Transverse colon (tissue), 4 donors: ENCODE data around the gene KCNK18. TPM values are rescaled to one million over a fixed set of nuclear protein-coding genes. Genes with fewer than 3 reads are reported as not detected.
A peak's percentile ranks its signal among the peaks of the same experiment; 100 is the strongest.

Experiments used
- DNase-seq: peaks from one replicate; pipeline ENCODE4 v3.0.0-alpha.2; 2019
- H3K27ac ChIP-seq, 4 donors: fragments of 200-600 bp; sonication (generic); 2 replicates each; pipeline ENCODE4 v1.5.1; 2016 to 2018; ENCODE audit warnings: inconsistent platforms in 4 of 4
- H3K27me3 ChIP-seq: fragments of 200-600 bp; sonication (generic); 2 replicates; pipeline ENCODE4 v1.5.1; 2017; ENCODE audit warnings: inconsistent platforms
- H3K36me3 ChIP-seq, 4 donors: fragments of 200-600 bp; sonication (generic); 2 replicates each; pipeline ENCODE4 v1.5.1; 2017 to 2019; ENCODE audit warnings: inconsistent platforms in 4 of 4
- H3K4me1 ChIP-seq, 4 donors: fragments of 200-600 bp; sonication (generic); 2 replicates each; pipeline ENCODE4 v1.5.1; 2017 to 2020; ENCODE audit warnings: inconsistent platforms in 4 of 4
- H3K4me3 ChIP-seq, 4 donors: fragments of 200-600 bp; sonication (generic); 1 replicate in 1 of 4; 2 replicates in 3 of 4; pipeline versions ENCODE4 v1.5.1 to v1.6.1; 2017 to 2019; ENCODE audit warnings: inconsistent platforms in 4 of 4
- H3K9me3 ChIP-seq, 2 donors: fragments of 200-600 bp; sonication (generic); 2 replicates each; pipeline ENCODE4 v1.5.1; 2017 to 2019; ENCODE audit warnings: inconsistent platforms in 2 of 2
- CTCF ChIP-seq, 5 experiments: fragments of 200-600 bp in 3 of 5; fragments of 450-650 bp in 2 of 5; sonication (generic) in 3 of 5; IDR thresholded peaks; 1 replicate in 2 of 5; 2 replicates in 3 of 5; pipeline ENCODE4 v1.5.1; 2016 to 2017; ENCODE audit warnings: antibody characterized with exemption in 5 of 5, inconsistent platforms in 3 of 5, mild to moderate bottlenecking in 2 of 5, moderate library complexity in 1 of 5
- EP300 ChIP-seq: sonication (generic); formaldehyde crosslinking; IDR thresholded peaks from one replicate; pipeline ENCODE4 v1.6.1; 2017; ENCODE audit warnings: antibody characterized with exemption, low read depth
- POLR2A ChIP-seq: fragments of 450-650 bp; IDR thresholded peaks from one replicate; pipeline ENCODE4 v1.6.1; 2016; ENCODE audit warnings: antibody characterized with exemption, mild to moderate bottlenecking, moderate library complexity
- POLR2AphosphoS5 ChIP-seq, 3 donors: sonication (generic); formaldehyde crosslinking; IDR thresholded peaks; one replicate each; pipeline ENCODE4 v1.6.1; 2016; ENCODE audit warnings: antibody characterized with exemption in 3 of 3
- WGBS, 2 donors: methylation state at CpG; one replicate each; pipeline ENCODE4 v1.1.5; 2018; ENCODE audit warnings: low coverage in 1 of 2; 5-methylcytosine and 5-hydroxymethylcytosine counted together
- in situ Hi-C, 4 donors: fragments of 200-750 bp; cut with MboI; loops; one replicate each; pipeline versions ENCODE4 v1.15.0 to v1.15.1; 2017; ENCODE audit warnings: low sequenced_read_pairs in 3 of 4, low pct_ligation_motif_present in 1 of 4, low pct_unique_long_range_greater_than_20kb in 1 of 4
- intact Hi-C: fragments of 100-400 bp; cut with DNase I; formaldehyde crosslinking; loops from one replicate; pipeline ENCODE4 v1.15.1; 2023; ENCODE audit warnings: low total_unique reads
- total RNA-seq, 4 donors: library from RNA; depleted of rRNA; stranded (reverse); fragments of >200 nt; gene quantifications; one replicate each; pipeline ENCODE4 v1.1.0, GENCODE V29; 2016

The KCNK18 gene
- total RNA-seq, 4 donors from 2014 or later = not detected

- 20 to 67% methylated on average over 1 to 11 of the region's 15 CpGs for whole genome bisulfite sequencing, 2 donors
- TF ChIP-seq CTCF (IDR thresholded peaks at IDR 0.05) (no peak), POLR2AphosphoS5 (IDR thresholded peaks at IDR 0.05) (no peak), POLR2A (no peak), EP300 (no peak)
- intact Hi-C loops = no loop called here
- no peaks in the 10 kb centered on the region for H3K36me3 ChIP-seq
- in situ Hi-C loops = no loop called here
- H3K27ac ChIP-seq = no peak overlapping the region
- H3K4me1 ChIP-seq = peaks cover 0 to 11% (median 6%) of the 10 kb centered on the region in 4 donors
- H3K9me3 ChIP-seq = no peaks in the 10 kb centered on the region
- peaks cover 73% of the 10 kb centered on the region for H3K27me3 ChIP-seq
- no peak for DNase-seq
- no peak overlapping the region for H3K4me3 ChIP-seq
Measured at GRCh38 chr10:117239721-117240620, 42.7 kb downstream of the KCNK18 start.

GRCh38 chr10:117240621-117241529 is 43.6 kb downstream of the KCNK18 start, which contains the start of gene SLC18A2:
TSS of gene SLC18A2 (plus strand) at chr10:117241114. CDS start at chr10:117241694, 580 bp downstream.
- WGBS, 2 donors = 0 to 9% methylated on average over 1 to 47 of the region's 93 CpGs
- TF ChIP-seq POLR2A = no peak
- TF ChIP-seq POLR2AphosphoS5 (IDR thresholded peaks at IDR 0.05) = no peak
- intact Hi-C loops = no loop called here
- Histone ChIP-seq H3K27me3 (peaks cover 81% of the 10 kb centered on the region), H3K9me3 (no peaks in the 10 kb centered on the region), H3K4me3 (peak within 1 kb of the TSS in 2 of 4 donors; percentile 11 to 31), H3K27ac (no peak within 1 kb of the TSS), H3K4me1 (peaks cover 0 to 11% (median 6%) of the 10 kb centered on the region in 4 donors), H3K36me3 (no peaks in the 10 kb centered on the region)
- in situ Hi-C loops = no loop called here
- no peak for DNase-seq

- peaks cover 0 to 11% (median 6%) of the 10 kb centered on the region in 4 donors for H3K4me1 ChIP-seq
- TF ChIP-seq POLR2A = no peak
- no peak for TF ChIP-seq POLR2AphosphoS5 (IDR thresholded peaks at IDR 0.05)
- no peak overlapping the region for H3K27ac ChIP-seq
- H3K27me3 ChIP-seq = peaks cover 73% of the 10 kb centered on the region
- H3K36me3 ChIP-seq = no peaks in the 10 kb centered on the region
- in situ Hi-C loops (no loop called here), intact Hi-C loops (no loop called here)
- peak overlapping the region in 2 of 4 donors; percentile 11 to 31 for H3K4me3 ChIP-seq
- H3K9me3 ChIP-seq = no peaks in the 10 kb centered on the region
- no peak for DNase-seq
- WGBS, 2 donors = 7 to 39% methylated on average over 5 to 53 of the region's 56 CpGs
Measured at GRCh38 chr10:117241541-117242462, 44.5 kb downstream of the KCNK18 start.

GRCh38 chr10:117242463-117242832 is 45.2 kb downstream of the KCNK18 start:
- 83 to 85% methylated on average over 4 to 8 of the region's 8 CpGs for WGBS, 2 donors
- DNase-seq = no peak
- no peak for TF ChIP-seq EP300
- no peak for TF ChIP-seq POLR2A
- no peak for TF ChIP-seq CTCF (IDR thresholded peaks at IDR 0.05)
- no peak for TF ChIP-seq POLR2AphosphoS5 (IDR thresholded peaks at IDR 0.05)
- H3K27ac ChIP-seq = no peak overlapping the region
- H3K4me1 ChIP-seq = peaks cover 0 to 11% (median 6%) of the 10 kb centered on the region in 4 donors
- in situ Hi-C loops = no loop called here
- no peak overlapping the region for H3K4me3 ChIP-seq
- H3K27me3 ChIP-seq = peaks cover 73% of the 10 kb centered on the region
- H3K9me3 ChIP-seq = no peaks in the 10 kb centered on the region
- no peaks in the 10 kb centered on the region for H3K36me3 ChIP-seq
- intact Hi-C loops = no loop called here
